Measurements from ENCODE around the gene DDX56. TPM values are rescaled to one million over a fixed set of nuclear protein-coding genes. Genes with fewer than 3 reads are reported as not detected.

The DDX56 gene
- total RNA-seq, 4 donors from 2014 or later, result 43.0 to 104 (median 50.3) TPM

DNA sequence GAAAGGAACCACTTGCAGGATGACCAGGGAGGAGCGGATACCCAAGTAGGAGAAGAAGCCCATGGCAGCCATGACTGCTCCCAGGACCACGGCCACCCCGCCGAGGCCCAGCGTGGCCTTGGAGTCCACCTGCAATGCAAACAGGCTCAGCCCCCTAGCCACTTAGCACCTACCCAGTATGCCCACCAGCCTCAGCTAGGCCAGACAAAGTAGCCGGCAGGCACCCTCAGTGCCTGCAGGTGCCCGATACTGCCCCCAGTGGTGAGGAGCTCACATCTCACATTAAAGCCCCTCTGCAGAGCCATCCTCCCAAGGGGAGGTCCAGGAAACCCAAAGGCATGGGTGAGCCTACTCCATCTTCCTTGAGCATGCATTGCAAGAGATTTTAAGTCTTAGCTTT, 39.2 kb downstream of the DDX56 start:
- TF ChIP-seq, protein P1, sequence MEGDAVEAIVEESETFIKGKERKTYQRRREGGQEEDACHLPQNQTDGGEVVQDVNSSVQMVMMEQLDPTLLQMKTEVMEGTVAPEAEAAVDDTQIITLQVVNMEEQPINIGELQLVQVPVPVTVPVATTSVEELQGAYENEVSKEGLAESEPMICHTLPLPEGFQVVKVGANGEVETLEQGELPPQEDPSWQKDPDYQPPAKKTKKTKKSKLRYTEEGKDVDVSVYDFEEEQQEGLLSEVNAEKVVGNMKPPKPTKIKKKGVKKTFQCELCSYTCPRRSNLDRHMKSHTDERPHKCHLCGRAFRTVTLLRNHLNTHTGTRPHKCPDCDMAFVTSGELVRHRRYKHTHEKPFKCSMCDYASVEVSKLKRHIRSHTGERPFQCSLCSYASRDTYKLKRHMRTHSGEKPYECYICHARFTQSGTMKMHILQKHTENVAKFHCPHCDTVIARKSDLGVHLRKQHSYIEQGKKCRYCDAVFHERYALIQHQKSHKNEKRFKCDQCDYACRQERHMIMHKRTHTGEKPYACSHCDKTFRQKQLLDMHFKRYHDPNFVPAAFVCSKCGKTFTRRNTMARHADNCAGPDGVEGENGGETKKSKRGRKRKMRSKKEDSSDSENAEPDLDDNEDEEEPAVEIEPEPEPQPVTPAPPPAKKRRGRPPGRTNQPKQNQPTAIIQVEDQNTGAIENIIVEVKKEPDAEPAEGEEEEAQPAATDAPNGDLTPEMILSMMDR (IDR thresholded peaks at IDR 0.05), result no peak
- DNase-seq (ENCODE audit: low spot score) (no peak), ATAC-seq (ENCODE audit: low FRiP score) (no peak)

DNA sequence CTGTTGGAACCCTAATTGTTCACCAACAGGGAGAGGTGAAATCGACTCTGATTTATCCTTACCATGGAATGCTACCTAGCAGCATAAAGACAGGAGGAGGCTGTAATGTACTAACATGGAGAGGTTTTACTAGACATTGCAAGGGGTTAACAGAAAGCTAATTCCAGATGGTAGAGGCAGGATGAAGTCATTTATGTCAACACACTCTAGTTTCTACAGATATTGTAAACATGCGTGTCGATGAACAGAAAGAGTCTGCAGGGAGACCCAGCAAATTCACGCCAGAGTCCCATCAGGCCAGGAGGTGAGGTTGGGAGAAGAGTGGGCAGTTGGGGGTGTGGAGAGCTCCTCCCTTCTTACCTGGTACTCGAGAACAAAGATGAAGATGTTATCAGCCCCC, 39.6 kb downstream of the DDX56 start:
- ATAC-seq (ENCODE audit: low FRiP score) (no peak), DNase-seq (ENCODE audit: low spot score) (no peak)
- TF ChIP-seq, protein P1 (IDR thresholded peaks at IDR 0.05), result no peak

- no peak for ATAC-seq (ENCODE audit: low FRiP score)
- TF ChIP-seq, protein P1 (IDR thresholded peaks at IDR 0.05), result no peak
- DNase-seq (ENCODE audit: low spot score), result no peak
Observed at GRCh38 chr7:44533301-44534055, 40.2 kb downstream of the DDX56 start.

- DNase-seq (ENCODE audit: low spot score) (no peak), ATAC-seq (ENCODE audit: low FRiP score) (no peak)
- TF ChIP-seq, protein P1 (IDR thresholded peaks at IDR 0.05), result no peak
Observed at GRCh38 chr7:44531421-44532380, 42.0 kb downstream of the DDX56 start.

GRCh38 chr7:44530990-44531389, 42.7 kb downstream of the DDX56 start:
- TF ChIP-seq, protein P1 (IDR thresholded peaks at IDR 0.05), result no peak
- ATAC-seq (ENCODE audit: low FRiP score) (no peak), DNase-seq (ENCODE audit: low spot score) (no peak)

GRCh38 chr7:44524811-44525388, 48.8 kb downstream of the DDX56 start:
- TF ChIP-seq, protein P1 (IDR thresholded peaks at IDR 0.05), result no peak
- DNase-seq (ENCODE audit: low spot score) (no peak), ATAC-seq (ENCODE audit: low FRiP score) (no peak)

Measured in omental fat pad (tissue), 4 donors.